Epithelial cell of esophagus (primary cell): ENCODE measurements around the gene EXOC2.

Source experiments
- DNase-seq: peaks from one replicate; pipeline ENCODE4 v3.0.0; 2010; ENCODE audit warnings: low read depth
- H3K4me3 ChIP-seq: 2 replicates; pipeline ENCODE4 v1.5.1; 2011; ENCODE audit warnings: mild to moderate bottlenecking, low read length, control low read depth
- TF ChIP-seq, protein P1 (sequence below): IDR thresholded peaks from 2 replicates; pipeline ENCODE4 v1.5.1; 2011; ENCODE audit warnings: low read depth, mild to moderate bottlenecking, low read length, control low read depth, inconsistent platforms; ENCODE audit not compliant: insufficient read depth; ENCODE audit errors: missing control alignments

EXOC2 gene

GRCh38 chr6:444653-445275, 248.2 kb downstream of the EXOC2 start:
- DNase-seq: no peak
- TF ChIP-seq, protein P1, sequence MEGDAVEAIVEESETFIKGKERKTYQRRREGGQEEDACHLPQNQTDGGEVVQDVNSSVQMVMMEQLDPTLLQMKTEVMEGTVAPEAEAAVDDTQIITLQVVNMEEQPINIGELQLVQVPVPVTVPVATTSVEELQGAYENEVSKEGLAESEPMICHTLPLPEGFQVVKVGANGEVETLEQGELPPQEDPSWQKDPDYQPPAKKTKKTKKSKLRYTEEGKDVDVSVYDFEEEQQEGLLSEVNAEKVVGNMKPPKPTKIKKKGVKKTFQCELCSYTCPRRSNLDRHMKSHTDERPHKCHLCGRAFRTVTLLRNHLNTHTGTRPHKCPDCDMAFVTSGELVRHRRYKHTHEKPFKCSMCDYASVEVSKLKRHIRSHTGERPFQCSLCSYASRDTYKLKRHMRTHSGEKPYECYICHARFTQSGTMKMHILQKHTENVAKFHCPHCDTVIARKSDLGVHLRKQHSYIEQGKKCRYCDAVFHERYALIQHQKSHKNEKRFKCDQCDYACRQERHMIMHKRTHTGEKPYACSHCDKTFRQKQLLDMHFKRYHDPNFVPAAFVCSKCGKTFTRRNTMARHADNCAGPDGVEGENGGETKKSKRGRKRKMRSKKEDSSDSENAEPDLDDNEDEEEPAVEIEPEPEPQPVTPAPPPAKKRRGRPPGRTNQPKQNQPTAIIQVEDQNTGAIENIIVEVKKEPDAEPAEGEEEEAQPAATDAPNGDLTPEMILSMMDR: no peak
- H3K4me3 ChIP-seq: no peak overlapping the region

- DNase-seq: no peak
- no peak overlapping the region for H3K4me3 ChIP-seq
- TF ChIP-seq, protein P1: no peak
Observed at GRCh38 chr6:443621-444159, 249.2 kb downstream of the EXOC2 start.

GRCh38 chr6:441126-441920, 251.6 kb downstream of the EXOC2 start:
- DNase-seq: no peak
- no peak overlapping the region for H3K4me3 ChIP-seq
- TF ChIP-seq, protein P1: no peak

- DNase-seq: no peak
- TF ChIP-seq, protein P1: no peak
- no peak overlapping the region for H3K4me3 ChIP-seq
Observed at GRCh38 chr6:439641-440167, 253.2 kb downstream of the EXOC2 start.

DNA sequence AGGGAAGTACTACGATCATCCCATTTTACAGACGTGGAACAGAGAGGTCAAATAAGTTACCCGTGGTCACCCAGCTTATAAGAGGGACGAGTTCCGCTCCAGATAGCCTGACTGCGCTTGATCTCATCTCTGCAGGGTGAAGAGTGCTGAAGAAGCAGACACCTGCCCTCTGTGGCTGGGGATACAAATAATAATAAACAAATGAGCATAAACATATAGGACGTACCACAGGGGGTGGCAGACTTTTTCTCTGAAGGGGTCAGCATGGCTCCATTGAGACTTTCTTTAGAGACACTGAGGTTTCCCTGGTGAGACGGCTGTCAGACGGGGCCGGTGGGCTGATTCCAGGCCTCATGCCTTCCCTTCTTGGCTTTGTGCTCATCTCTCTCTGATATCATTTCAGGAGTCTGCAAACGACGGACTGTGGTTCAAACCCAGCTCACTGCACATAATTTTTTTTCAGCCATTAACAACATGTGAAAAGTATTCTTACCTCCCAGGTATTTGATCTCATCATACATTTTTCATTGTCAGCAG, 254.2 kb downstream of the EXOC2 start:
- TF ChIP-seq, protein P1: no peak
- no peak overlapping the region for H3K4me3 ChIP-seq
- no peak for DNase-seq

GRCh38 chr6:437037-437392, 255.9 kb downstream of the EXOC2 start:
- no peak overlapping the region for H3K4me3 ChIP-seq
- TF ChIP-seq, protein P1: no peak
- DNase-seq: no peak
